ENCODE measurements around the gene OR10Z1.
A peak's percentile ranks its signal among the peaks of the same experiment; 100 is the strongest.

OR10Z1 gene

DNA sequence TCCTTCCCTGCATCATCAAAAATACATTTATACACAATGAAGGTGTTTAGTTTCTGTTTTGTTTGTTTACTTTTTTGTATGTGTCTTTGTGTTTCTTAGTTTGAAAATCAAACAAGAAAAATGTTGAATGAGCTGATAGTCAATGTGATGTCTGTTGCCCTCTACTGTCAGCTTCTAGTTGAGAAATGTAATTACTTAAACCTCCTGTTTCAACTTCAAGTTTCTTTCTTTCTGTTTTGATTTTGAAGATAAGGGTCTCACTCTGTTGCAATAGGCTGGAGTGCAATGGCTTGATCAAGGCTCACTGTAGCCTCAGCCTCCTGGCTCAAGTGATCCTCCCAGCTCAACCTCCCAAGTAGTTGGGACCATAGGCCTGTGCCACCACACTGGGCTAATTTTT is 44.0 kb downstream of the OR10Z1 start:
- TF ChIP-seq EZH2 (IDR thresholded peaks at IDR 0.05; ENCODE audit: borderline replicate concordance, low read length) = no peak
- TF ChIP-seq, protein P1, sequence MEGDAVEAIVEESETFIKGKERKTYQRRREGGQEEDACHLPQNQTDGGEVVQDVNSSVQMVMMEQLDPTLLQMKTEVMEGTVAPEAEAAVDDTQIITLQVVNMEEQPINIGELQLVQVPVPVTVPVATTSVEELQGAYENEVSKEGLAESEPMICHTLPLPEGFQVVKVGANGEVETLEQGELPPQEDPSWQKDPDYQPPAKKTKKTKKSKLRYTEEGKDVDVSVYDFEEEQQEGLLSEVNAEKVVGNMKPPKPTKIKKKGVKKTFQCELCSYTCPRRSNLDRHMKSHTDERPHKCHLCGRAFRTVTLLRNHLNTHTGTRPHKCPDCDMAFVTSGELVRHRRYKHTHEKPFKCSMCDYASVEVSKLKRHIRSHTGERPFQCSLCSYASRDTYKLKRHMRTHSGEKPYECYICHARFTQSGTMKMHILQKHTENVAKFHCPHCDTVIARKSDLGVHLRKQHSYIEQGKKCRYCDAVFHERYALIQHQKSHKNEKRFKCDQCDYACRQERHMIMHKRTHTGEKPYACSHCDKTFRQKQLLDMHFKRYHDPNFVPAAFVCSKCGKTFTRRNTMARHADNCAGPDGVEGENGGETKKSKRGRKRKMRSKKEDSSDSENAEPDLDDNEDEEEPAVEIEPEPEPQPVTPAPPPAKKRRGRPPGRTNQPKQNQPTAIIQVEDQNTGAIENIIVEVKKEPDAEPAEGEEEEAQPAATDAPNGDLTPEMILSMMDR (IDR thresholded peaks at IDR 0.05; ENCODE audit: low read length) = peak; percentile 13; the same call in 1 of the 2 replicates
- no peak overlapping the region for H3K4me2 ChIP-seq (ENCODE audit: low read length)
- H3K36me3 ChIP-seq (ENCODE audit: insufficient read depth, low read length) = no peaks in the 10 kb centered on the region
- no peak overlapping the region for H2AFZ ChIP-seq (ENCODE audit: low read length)
- H3K9me2 ChIP-seq (ENCODE audit: low read depth, low read length) = no peaks in the 10 kb centered on the region
- no peaks in the 10 kb centered on the region for H3F3A ChIP-seq (ENCODE audit: insufficient read depth, low read length)
- H3K27me3 ChIP-seq (ENCODE audit: insufficient read depth, low read length) = no peaks in the 10 kb centered on the region
- H3K79me2 ChIP-seq (ENCODE audit: insufficient read depth, low read length) = no peaks in the 10 kb centered on the region
- H3K9ac ChIP-seq (ENCODE audit: low read length) = no peak overlapping the region
- H3K9me3 ChIP-seq (ENCODE audit: low read length) = no peaks in the 10 kb centered on the region
- no peaks in the 10 kb centered on the region for H4K20me1 ChIP-seq (ENCODE audit: insufficient read depth, low read length)
- H3K4me3 ChIP-seq (ENCODE audit: low read depth, low read length, poor library complexity, severe bottlenecking) = no peak overlapping the region
- no peaks in the 10 kb centered on the region for H3K4me1 ChIP-seq (ENCODE audit: insufficient read depth, low read length, severe bottlenecking)
- no peak overlapping the region for H3K27ac ChIP-seq (ENCODE audit: low read depth, low read length, poor library complexity, severe bottlenecking)

GRCh38 chr1:158652721-158653334 is 47.8 kb downstream of the OR10Z1 start:
- no peak overlapping the region for H3K4me2 ChIP-seq (ENCODE audit: low read length)
- H3K4me1 ChIP-seq (ENCODE audit: insufficient read depth, low read length, severe bottlenecking) = no peaks in the 10 kb centered on the region
- H3K27me3 ChIP-seq (ENCODE audit: insufficient read depth, low read length) = no peaks in the 10 kb centered on the region
- H3K36me3 ChIP-seq (ENCODE audit: insufficient read depth, low read length) = no peaks in the 10 kb centered on the region
- H3K9me2 ChIP-seq (ENCODE audit: low read depth, low read length) = no peaks in the 10 kb centered on the region
- no peak overlapping the region for H3K9ac ChIP-seq (ENCODE audit: low read length)
- H2AFZ ChIP-seq (ENCODE audit: low read length) = no peak overlapping the region
- TF ChIP-seq, protein P1 (IDR thresholded peaks at IDR 0.05; ENCODE audit: low read length) = no peak
- no peak overlapping the region for H3K4me3 ChIP-seq (ENCODE audit: low read depth, low read length, poor library complexity, severe bottlenecking)
- no peak overlapping the region for H3K27ac ChIP-seq (ENCODE audit: low read depth, low read length, poor library complexity, severe bottlenecking)
- H4K20me1 ChIP-seq (ENCODE audit: insufficient read depth, low read length) = no peaks in the 10 kb centered on the region
- H3F3A ChIP-seq (ENCODE audit: insufficient read depth, low read length) = no peaks in the 10 kb centered on the region
- no peaks in the 10 kb centered on the region for H3K79me2 ChIP-seq (ENCODE audit: insufficient read depth, low read length)
- no peaks in the 10 kb centered on the region for H3K9me3 ChIP-seq (ENCODE audit: low read length)

- Histone ChIP-seq H3K79me2 (ENCODE audit: insufficient read depth, low read length) (no peaks in the 10 kb centered on the region), H3F3A (ENCODE audit: insufficient read depth, low read length) (no peaks in the 10 kb centered on the region), H3K9ac (ENCODE audit: low read length) (no peak overlapping the region), H3K27me3 (ENCODE audit: insufficient read depth, low read length) (no peaks in the 10 kb centered on the region), H3K4me1 (ENCODE audit: insufficient read depth, low read length, severe bottlenecking) (no peaks in the 10 kb centered on the region), H3K9me3 (ENCODE audit: low read length) (no peaks in the 10 kb centered on the region), H2AFZ (ENCODE audit: low read length) (no peak overlapping the region), H3K36me3 (ENCODE audit: insufficient read depth, low read length) (no peaks in the 10 kb centered on the region), H4K20me1 (ENCODE audit: insufficient read depth, low read length) (no peaks in the 10 kb centered on the region), H3K4me3 (ENCODE audit: low read depth, low read length, poor library complexity, severe bottlenecking) (no peak overlapping the region), H3K27ac (ENCODE audit: low read depth, low read length, poor library complexity, severe bottlenecking) (no peak overlapping the region), H3K9me2 (ENCODE audit: low read depth, low read length) (no peaks in the 10 kb centered on the region), H3K4me2 (ENCODE audit: low read length) (no peak overlapping the region)
- TF ChIP-seq, protein P1 (IDR thresholded peaks at IDR 0.05; ENCODE audit: low read length) = no peak
- no peak for TF ChIP-seq EZH2 (IDR thresholded peaks at IDR 0.05; ENCODE audit: borderline replicate concordance, low read length)
Observed at GRCh38 chr1:158654086-158654485, 49.0 kb downstream of the OR10Z1 start.

Measured in OCI-LY1 (cell line).